ENCODE data around the gene C10orf105.

The C10orf105 gene

GRCh38 chr10:71737001-71737833, 17.6 kb upstream of the C10orf105 start:
- peak in 1 of 3 experiments; percentile 38 for DNase-seq (ENCODE audit: low read depth in 3 of 3)

- DNase-seq (ENCODE audit: low read depth in 3 of 3), result no peak
These were observed 17.0 kb upstream of the C10orf105 start for GRCh38 chr10:71736570-71736952.

GRCh38 chr10:71735709-71736569, 16.4 kb upstream of the C10orf105 start:
- DNase-seq (ENCODE audit: low read depth in 3 of 3), result peak in 1 of 3 experiments; percentile 36

- no peak for DNase-seq (ENCODE audit: low read depth in 3 of 3)
These were observed 15.2 kb upstream of the C10orf105 start for GRCh38 chr10:71734797-71735196.

- no peak for DNase-seq (ENCODE audit: low read depth in 3 of 3)
These were observed 12.2 kb upstream of the C10orf105 start for GRCh38 chr10:71731791-71732190.

GRCh38 chr10:71729161-71729636, 9.6 kb upstream of the C10orf105 start:
- DNase-seq (ENCODE audit: low read depth in 3 of 3), result no peak

GRCh38 chr10:71727738-71728737, 8.5 kb upstream of the C10orf105 start:
- DNase-seq (ENCODE audit: low read depth in 3 of 3), result peak in 1 of 3 experiments; percentile 40

GRCh38 chr10:71727105-71727737, 7.6 kb upstream of the C10orf105 start:
- DNase-seq (ENCODE audit: low read depth in 3 of 3), result peak in 1 of 3 experiments; percentile 63

- DNase-seq (ENCODE audit: low read depth in 3 of 3), result no peak
These were observed 7.1 kb upstream of the C10orf105 start for GRCh38 chr10:71726580-71727104.

- DNase-seq (ENCODE audit: low read depth in 3 of 3), result peak in 2 of 3 experiments; percentile 74 to 78
These were observed 6.5 kb upstream of the C10orf105 start for GRCh38 chr10:71725998-71726579.

- no peak for DNase-seq (ENCODE audit: low read depth in 3 of 3)
These were observed 5.7 kb upstream of the C10orf105 start for GRCh38 chr10:71725249-71725648.

GRCh38 chr10:71724539-71724938, 5.0 kb upstream of the C10orf105 start:
- no peak for DNase-seq (ENCODE audit: low read depth in 3 of 3)

GRCh38 chr10:71723311-71723710, 3.7 kb upstream of the C10orf105 start:
- DNase-seq (ENCODE audit: low read depth in 3 of 3), result no peak

- DNase-seq (ENCODE audit: low read depth in 3 of 3), result no peak
These were observed 3.3 kb upstream of the C10orf105 start for GRCh38 chr10:71722849-71723248.

GRCh38 chr10:71721313-71721712, 1.7 kb upstream of the C10orf105 start:
- no peak for DNase-seq (ENCODE audit: low read depth in 3 of 3)

GRCh38 chr10:71720288-71720687, 710 bp upstream of the C10orf105 start:
- DNase-seq (ENCODE audit: low read depth in 3 of 3), result no peak

- DNase-seq (ENCODE audit: low read depth in 3 of 3), result no peak
These were observed 536 bp downstream of the C10orf105 start for GRCh38 chr10:71719042-71719441.

GRCh38 chr10:71718165-71718698, 1.3 kb downstream of the C10orf105 start:
- DNase-seq (ENCODE audit: low read depth in 3 of 3), result no peak

GRCh38 chr10:71717551-71717951, 2.0 kb downstream of the C10orf105 start:
- no peak for DNase-seq (ENCODE audit: low read depth in 3 of 3)

- no peak for DNase-seq (ENCODE audit: low read depth in 3 of 3)
These were observed 2.5 kb downstream of the C10orf105 start for GRCh38 chr10:71717056-71717455.

Measured in stimulated activated CD4-positive, alpha-beta T cell treated with anti-CD3 and anti-CD28 coated beads, TNF-alpha, amount 100 ng/mL, for 4 hours (primary cell).